ENCODE results near the gene CCL15.

The CCL15 gene

GRCh38 chr17:35982409-35983191 is 18.8 kb downstream of the CCL15 start:
- Histone ChIP-seq H3K4me3 (replicated peaks; ENCODE audit: insufficient read depth, low read length) (no peak overlapping the region), H3K27me3 (ENCODE audit: insufficient read depth, poor library complexity, severe bottlenecking) (no peaks in the 10 kb centered on the region), H3K27ac (replicated peaks) (no peak overlapping the region)
- TF ChIP-seq REST (IDR thresholded peaks at IDR 0.05; ENCODE audit: insufficient replicate concordance, low read depth) (no peak), CTCF (IDR thresholded peaks at IDR 0.05; ENCODE audit: insufficient read depth, low read length) (no peak), POLR2AphosphoS5 (IDR thresholded peaks at IDR 0.05; ENCODE audit: low read depth) (no peak), GABPA (IDR thresholded peaks at IDR 0.05; ENCODE audit: low read depth) (no peak), SPI1 (IDR thresholded peaks at IDR 0.05; ENCODE audit: borderline replicate concordance, low read depth) (no peak)
- no peak for DNase-seq (ENCODE audit: low read depth in 1 of 2, low spot score in 1 of 2)

- Histone ChIP-seq H3K4me3 (replicated peaks; ENCODE audit: insufficient read depth, low read length) (no peak overlapping the region), H3K27ac (replicated peaks) (no peak overlapping the region), H3K27me3 (ENCODE audit: insufficient read depth, poor library complexity, severe bottlenecking) (no peaks in the 10 kb centered on the region)
- no peak for DNase-seq (ENCODE audit: low read depth in 1 of 2, low spot score in 1 of 2)
- no peak for TF ChIP-seq SPI1 (IDR thresholded peaks at IDR 0.05; ENCODE audit: borderline replicate concordance, low read depth)
- TF ChIP-seq GABPA (IDR thresholded peaks at IDR 0.05; ENCODE audit: low read depth): no peak
- TF ChIP-seq POLR2AphosphoS5 (IDR thresholded peaks at IDR 0.05; ENCODE audit: low read depth): no peak
- TF ChIP-seq REST (IDR thresholded peaks at IDR 0.05; ENCODE audit: insufficient replicate concordance, low read depth): no peak
- no peak for TF ChIP-seq CTCF (IDR thresholded peaks at IDR 0.05; ENCODE audit: insufficient read depth, low read length)
These were observed 19.4 kb downstream of the CCL15 start for GRCh38 chr17:35981908-35982330.

- H3K27me3 ChIP-seq (ENCODE audit: insufficient read depth, poor library complexity, severe bottlenecking): no peaks in the 10 kb centered on the region
These were observed 20.1 kb downstream of the CCL15 start, which contains the start of gene CCL16 for GRCh38 chr17:35981246-35981645. Gene CCL16, minus strand, starts transcription at chr17:35981497. Its CDS starts 77 bp downstream, at chr17:35981420.

More at GRCh38 chr17:35981246-35981645, 20.1 kb downstream of the CCL15 start, which contains the start of gene CCL16:
- TF ChIP-seq CTCF (IDR thresholded peaks at IDR 0.05; ENCODE audit: insufficient read depth, low read length) (no peak), POLR2AphosphoS5 (IDR thresholded peaks at IDR 0.05; ENCODE audit: low read depth) (no peak), REST (IDR thresholded peaks at IDR 0.05; ENCODE audit: insufficient replicate concordance, low read depth) (no peak), GABPA (IDR thresholded peaks at IDR 0.05; ENCODE audit: low read depth) (no peak), SPI1 (IDR thresholded peaks at IDR 0.05; ENCODE audit: borderline replicate concordance, low read depth) (no peak)
- no peak for DNase-seq (ENCODE audit: low read depth in 1 of 2, low spot score in 1 of 2)
- no peak within 1 kb of the TSS for H3K27ac ChIP-seq (replicated peaks)
- no peak within 1 kb of the TSS for H3K4me3 ChIP-seq (replicated peaks; ENCODE audit: insufficient read depth, low read length)
